Dermis microvascular lymphatic vessel endothelial cell (primary cell): ENCODE measurements around the gene UPB1. TPM values are rescaled to one million over a fixed set of nuclear protein-coding genes. Genes with fewer than 3 reads are reported as not detected.
A peak's percentile ranks its signal among the peaks of the same experiment; 100 is the strongest.
"Not testable (repeated sequence)": the region's sequence is repeated elsewhere in the genome, so short reads cannot be mapped to it uniquely, and the experiment has no call there.

Source experiments
- DNase-seq, 2 donors: peaks; one replicate each; pipeline versions ENCODE4 v3.0.0 to v3.0.0-alpha.2; 2010; ENCODE audit warnings: low read depth in 2 of 2
- total RNA-seq: library from RNA; depleted of rRNA; stranded (reverse); fragments of >200 nt; gene quantifications from 2 replicates; pipeline ENCODE4 v1.2.1, GENCODE V29; 2014

The UPB1 gene
- total RNA-seq, 1 donor from 2014 or later: not detected

- no peak for DNase-seq
Observed at GRCh38 chr22:24481641-24482040, 13.5 kb upstream of the UPB1 start.

- DNase-seq: peak in 1 of 2 donors; percentile 63
Observed at GRCh38 chr22:24482575-24482974, 12.6 kb upstream of the UPB1 start.

- no peak for DNase-seq
Observed at GRCh38 chr22:24482998-24483397, 12.1 kb upstream of the UPB1 start.

- no peak for DNase-seq
Observed at GRCh38 chr22:24483976-24484545, 11.1 kb upstream of the UPB1 start.

GRCh38 chr22:24485170-24485569, 10.0 kb upstream of the UPB1 start:
- DNase-seq: no peak

GRCh38 chr22:24485608-24486007, 9.5 kb upstream of the UPB1 start:
- DNase-seq: peak in 1 of 2 donors; percentile 44

- peak in 1 of 2 donors; percentile 80 for DNase-seq
Observed at GRCh38 chr22:24486501-24486921, 8.6 kb upstream of the UPB1 start.

GRCh38 chr22:24489011-24489410, 6.1 kb upstream of the UPB1 start:
- no peak for DNase-seq

DNA sequence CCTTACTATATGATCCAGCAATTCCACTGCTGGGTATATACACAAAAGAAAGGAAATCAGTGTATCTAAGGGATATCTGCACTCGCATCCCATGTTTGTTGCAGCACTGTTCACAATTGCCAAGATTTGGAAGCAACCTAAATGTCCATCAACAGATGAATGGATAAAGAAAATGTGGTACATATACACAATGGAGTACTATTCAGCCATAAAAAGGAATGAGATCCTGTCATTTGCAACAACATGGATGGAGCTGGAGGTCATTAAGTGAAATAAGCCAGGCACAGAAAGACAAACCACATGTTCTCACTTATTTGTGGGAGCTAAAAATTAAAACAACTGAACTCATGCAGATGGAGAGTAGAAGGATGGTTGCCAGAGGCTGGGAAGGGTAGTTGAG, 5.7 kb upstream of the UPB1 start:
- not testable (repeated sequence) for DNase-seq

- no peak for DNase-seq
Observed at GRCh38 chr22:24492391-24492790, 2.7 kb upstream of the UPB1 start.

- DNase-seq: no peak
Observed at GRCh38 chr22:24494167-24494527, 985 bp upstream of the UPB1 start.

GRCh38 chr22:24495365-24495675, 188 bp downstream of the UPB1 start:
- DNase-seq: no peak

DNA sequence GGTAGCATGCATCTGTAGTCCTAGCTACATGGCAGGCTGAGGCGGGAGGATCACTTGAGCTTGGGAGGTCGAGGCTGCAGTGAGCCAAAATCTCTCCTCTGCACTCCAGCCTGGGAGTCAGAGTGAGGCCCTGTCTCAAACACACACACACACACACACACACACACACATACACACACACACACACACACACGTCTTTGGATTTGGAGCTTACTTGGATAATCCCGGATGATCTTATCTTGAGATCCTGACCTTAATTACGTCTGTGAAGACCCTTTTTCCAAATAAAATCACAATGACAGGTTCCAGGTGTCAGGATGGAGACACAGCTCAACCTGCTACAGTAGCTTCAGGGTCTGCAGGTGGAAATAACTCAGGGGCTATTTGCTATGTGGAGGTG, 1.1 kb downstream of the UPB1 start:
- DNase-seq: no peak

- DNase-seq: no peak
Observed at GRCh38 chr22:24496661-24497060, 1.5 kb downstream of the UPB1 start.

DNA sequence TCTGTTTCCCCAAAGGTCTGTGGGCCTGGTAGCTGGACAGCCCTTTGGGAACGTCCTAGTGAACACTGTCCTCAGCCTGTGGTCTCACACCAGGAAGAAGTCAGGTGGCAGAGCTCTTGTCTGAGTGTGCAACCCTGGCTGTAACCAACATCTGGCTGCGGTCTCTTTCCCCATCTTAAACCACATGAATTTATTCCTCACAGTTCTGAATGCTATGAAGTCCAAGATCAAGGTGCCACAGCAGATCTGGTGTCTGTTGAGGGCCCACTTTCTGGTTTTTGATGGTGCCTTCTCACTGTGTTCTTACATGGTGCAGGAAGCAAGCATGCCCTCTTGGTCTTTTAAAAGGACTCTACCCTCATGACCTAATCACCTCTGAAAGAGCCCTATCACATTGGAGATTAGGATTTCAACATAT, 2.7 kb downstream of the UPB1 start:
- DNase-seq: no peak

GRCh38 chr22:24498824-24499223, 3.7 kb downstream of the UPB1 start:
- no peak for DNase-seq

DNA sequence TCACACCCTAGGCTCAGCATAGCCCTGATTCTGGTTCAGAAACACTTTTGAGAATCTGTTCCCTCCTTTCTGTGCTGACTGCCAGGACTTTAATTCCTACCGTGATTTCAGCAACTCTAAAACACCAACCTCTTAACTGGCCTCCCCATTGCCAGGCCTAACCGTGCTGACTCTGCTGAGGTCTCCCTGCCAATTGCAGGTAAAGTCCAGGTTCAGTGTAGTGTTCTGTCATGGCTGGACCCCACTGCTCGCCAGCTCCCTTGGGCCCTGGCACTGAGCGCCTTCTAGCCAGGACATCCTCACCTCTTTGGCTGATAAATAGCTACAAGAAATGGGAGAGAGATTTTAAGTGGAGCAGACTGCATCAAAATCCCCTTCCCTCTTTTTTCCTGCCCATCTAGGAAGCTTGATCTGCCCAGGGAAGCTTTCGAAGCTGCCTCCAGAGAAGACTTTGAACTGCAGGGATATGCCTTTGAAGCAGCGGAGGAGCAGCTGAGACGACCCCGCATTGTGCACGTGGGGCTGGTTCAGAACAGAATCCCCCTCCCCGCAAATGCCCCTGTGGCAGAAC, 4.7 kb downstream of the UPB1 start:
- DNase-seq: no peak

DNA sequence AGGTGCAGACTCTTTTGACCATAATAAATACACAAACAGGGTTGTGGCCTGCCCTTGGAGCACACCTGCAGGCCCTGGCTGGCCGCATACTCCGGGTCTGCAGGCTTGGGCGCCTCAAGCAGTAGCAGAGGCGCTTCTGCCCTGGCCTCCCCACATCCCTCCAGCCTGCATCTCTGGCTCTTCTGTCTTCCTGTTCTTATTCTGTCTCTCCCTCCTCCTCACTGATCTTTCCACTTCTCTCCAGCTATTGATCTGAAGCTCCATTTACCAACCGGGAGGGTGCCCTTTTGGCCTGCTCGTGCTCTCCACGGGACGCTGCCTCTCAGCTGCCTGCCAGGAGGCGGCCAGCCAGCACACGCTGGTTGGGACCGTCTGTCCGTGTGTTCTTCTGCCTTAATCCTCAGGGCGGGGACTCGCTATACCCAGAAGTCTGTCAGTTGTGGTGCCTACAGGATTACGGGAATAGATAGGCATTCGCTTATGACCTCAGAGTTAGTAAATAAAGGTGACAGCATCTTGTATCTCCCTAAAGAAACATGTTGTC, 5.2 kb downstream of the UPB1 start:
- no peak for DNase-seq

- DNase-seq: no peak
Observed at GRCh38 chr22:24501301-24502005, 6.3 kb downstream of the UPB1 start.

DNA sequence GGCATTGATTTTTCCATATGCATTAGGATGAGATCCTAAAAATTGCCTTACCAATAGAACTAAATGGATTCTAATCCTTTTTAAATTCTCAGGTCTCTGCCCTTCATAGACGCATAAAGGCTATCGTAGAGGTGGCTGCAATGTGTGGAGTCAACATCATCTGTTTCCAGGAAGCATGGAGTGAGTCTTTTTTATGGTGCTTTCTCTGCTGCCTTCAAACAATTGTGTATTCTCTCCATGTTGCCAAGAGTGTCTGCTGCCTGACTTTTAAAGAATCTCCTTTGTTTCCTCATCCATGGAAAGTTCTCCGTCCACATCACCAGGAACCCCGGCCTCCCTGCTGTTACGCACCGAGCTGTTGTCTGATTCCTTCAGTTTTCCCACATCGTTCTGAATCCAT, 6.9 kb downstream of the UPB1 start:
- DNase-seq: peak in 1 of 2 donors; percentile 53

- no peak for DNase-seq
Observed at GRCh38 chr22:24502541-24502940, 7.4 kb downstream of the UPB1 start.

GRCh38 chr22:24503137-24503842, 8.2 kb downstream of the UPB1 start:
- peak in 1 of 2 donors; percentile 68 for DNase-seq
